ENCODE data around the gene FAM13A.
A peak's percentile ranks its signal among the peaks of the same experiment; 100 is the strongest.

Gene FAM13A

GRCh38 chr4:88831031-88831430 is 226.0 kb downstream of the FAM13A start:
- Mint-ChIP-seq H3K4me3 (no peak overlapping the region), H3K27ac (no peak overlapping the region), H3K27me3 (no peaks in the 10 kb centered on the region), H3K4me1 (ENCODE audit: low read depth) (peaks cover 9% of the 10 kb centered on the region), H3K9me3 (no peaks in the 10 kb centered on the region), H3K36me3 (ENCODE audit: low read depth) (no peaks in the 10 kb centered on the region)
- intact Hi-C loops (cut with micrococcal nuclease): no loop called here

GRCh38 chr4:88830598-88830997 is 226.4 kb downstream of the FAM13A start:
- H3K4me1 Mint-ChIP-seq (ENCODE audit: low read depth): peaks cover 9% of the 10 kb centered on the region
- no peaks in the 10 kb centered on the region for H3K36me3 Mint-ChIP-seq (ENCODE audit: low read depth)
- no peak overlapping the region for H3K4me3 Mint-ChIP-seq
- no peaks in the 10 kb centered on the region for H3K27me3 Mint-ChIP-seq
- no peaks in the 10 kb centered on the region for H3K9me3 Mint-ChIP-seq
- no peak overlapping the region for H3K27ac Mint-ChIP-seq
- intact Hi-C loops (cut with micrococcal nuclease): no loop called here

GRCh38 chr4:88828842-88829571 is 228.0 kb downstream of the FAM13A start:
- H3K4me3 Mint-ChIP-seq: no peak overlapping the region
- peaks cover 9% of the 10 kb centered on the region for H3K4me1 Mint-ChIP-seq (ENCODE audit: low read depth)
- intact Hi-C loops (cut with micrococcal nuclease): loop anchor here (10.0 kb wide), 1 partner anchor 126 kb away; no protein-coding TSS in a partner anchor
- no peak overlapping the region for H3K27ac Mint-ChIP-seq
- no peaks in the 10 kb centered on the region for H3K36me3 Mint-ChIP-seq (ENCODE audit: low read depth)
- H3K9me3 Mint-ChIP-seq: no peaks in the 10 kb centered on the region
- H3K27me3 Mint-ChIP-seq: no peaks in the 10 kb centered on the region

GRCh38 chr4:88827442-88827841 is 229.5 kb downstream of the FAM13A start:
- intact Hi-C loops (cut with micrococcal nuclease): loop anchor here (10.0 kb wide), 1 partner anchor 127 kb away; no protein-coding TSS in a partner anchor
- no peak overlapping the region for H3K27ac Mint-ChIP-seq
- no peaks in the 10 kb centered on the region for H3K9me3 Mint-ChIP-seq
- no peak overlapping the region for H3K4me3 Mint-ChIP-seq
- H3K4me1 Mint-ChIP-seq (ENCODE audit: low read depth): peaks cover 16% of the 10 kb centered on the region
- H3K27me3 Mint-ChIP-seq: no peaks in the 10 kb centered on the region
- H3K36me3 Mint-ChIP-seq (ENCODE audit: low read depth): peaks cover 6% of the 10 kb centered on the region

- intact Hi-C loops (cut with micrococcal nuclease): loop anchor here (10.0 kb wide), 1 partner anchor 128 kb away; no protein-coding TSS in a partner anchor
- no peaks in the 10 kb centered on the region for H3K27me3 Mint-ChIP-seq
These were observed 230.2 kb downstream of the FAM13A start for GRCh38 chr4:88826771-88827170.

DNA sequence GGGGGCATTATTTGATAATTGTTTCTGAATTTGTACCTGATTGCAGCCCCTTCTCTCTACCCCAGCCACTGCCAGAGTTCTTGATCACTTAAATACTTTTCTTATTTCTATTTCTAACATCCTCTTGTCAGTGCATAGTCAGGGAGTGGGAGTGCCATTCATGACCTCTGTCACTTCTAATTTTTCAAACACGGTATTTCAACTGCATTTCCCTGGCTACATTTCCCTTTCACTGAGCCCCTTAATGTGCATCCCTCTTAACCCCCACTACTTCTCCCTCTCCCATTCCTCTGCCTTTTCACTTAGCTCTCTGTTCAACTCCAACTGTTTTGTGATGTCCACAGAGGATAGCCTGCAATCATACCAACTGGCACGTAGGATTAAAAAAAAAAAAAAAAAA is 231.1 kb downstream of the FAM13A start:
- Mint-ChIP-seq H3K4me1 (ENCODE audit: low read depth) (peaks cover 25% of the 10 kb centered on the region), H3K27ac (no peak overlapping the region), H3K9me3 (no peaks in the 10 kb centered on the region), H3K4me3 (no peak overlapping the region), H3K27me3 (no peaks in the 10 kb centered on the region), H3K36me3 (ENCODE audit: low read depth) (peaks cover 6% of the 10 kb centered on the region)
- intact Hi-C loops (cut with micrococcal nuclease): loop anchor here (10.0 kb wide), 1 partner anchor 129 kb away; no protein-coding TSS in a partner anchor

More at GRCh38 chr4:88826771-88827170, 230.2 kb downstream of the FAM13A start:
- peaks cover 6% of the 10 kb centered on the region for H3K36me3 Mint-ChIP-seq (ENCODE audit: low read depth)
- no peak overlapping the region for H3K27ac Mint-ChIP-seq
- no peaks in the 10 kb centered on the region for H3K9me3 Mint-ChIP-seq
- H3K4me3 Mint-ChIP-seq: no peak overlapping the region
- H3K4me1 Mint-ChIP-seq (ENCODE audit: low read depth): peaks cover 22% of the 10 kb centered on the region

- H3K4me3 Mint-ChIP-seq: peak overlapping the region; percentile 78
- H3K27ac Mint-ChIP-seq: peak overlapping the region; percentile 91
- peaks cover 6% of the 10 kb centered on the region for H3K36me3 Mint-ChIP-seq (ENCODE audit: low read depth)
- intact Hi-C loops (cut with micrococcal nuclease): loop anchor here (2.0 to 10.0 kb wide), 3 partner anchors 36 to 288 kb away; partner anchors contain the start of gene TIGD2
- peaks cover 27% of the 10 kb centered on the region for H3K4me1 Mint-ChIP-seq (ENCODE audit: low read depth)
- no peaks in the 10 kb centered on the region for H3K27me3 Mint-ChIP-seq
- H3K9me3 Mint-ChIP-seq: no peaks in the 10 kb centered on the region
These were observed 233.7 kb downstream of the FAM13A start for GRCh38 chr4:88823058-88823919.

DNA sequence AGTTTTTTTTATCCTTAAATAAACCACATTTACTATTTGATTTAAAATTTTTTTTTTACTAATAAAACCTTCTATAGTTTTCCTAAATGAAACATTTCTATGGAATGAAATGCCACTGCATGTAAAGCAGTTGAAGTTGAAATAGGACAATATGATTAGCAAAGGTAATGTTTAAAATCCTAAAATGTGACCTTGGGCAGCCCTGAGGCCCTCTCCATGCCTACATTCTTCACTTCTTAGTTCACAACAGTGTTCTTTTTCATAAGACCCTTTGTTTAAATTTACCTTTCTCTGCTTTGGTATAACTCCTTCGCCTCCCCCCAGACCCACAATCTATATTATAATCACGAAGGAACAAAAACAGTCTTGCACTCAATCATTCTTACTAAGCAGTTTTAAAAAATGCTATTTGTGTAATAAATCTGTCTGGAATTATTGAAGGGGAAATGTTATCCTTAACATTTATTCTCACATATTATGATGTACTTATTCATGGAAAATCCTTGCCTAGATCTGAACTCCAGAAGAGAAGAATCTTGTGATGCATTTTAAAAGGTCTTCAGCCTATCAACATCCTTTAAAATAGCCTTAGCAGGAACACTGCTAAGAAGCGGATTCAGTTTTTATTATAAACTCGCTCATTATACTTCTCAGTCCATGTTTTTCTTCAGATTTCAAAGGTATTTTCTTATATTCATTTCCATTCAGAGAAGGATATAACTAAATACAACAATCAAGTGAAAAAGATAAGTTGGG is 234.8 kb downstream of the FAM13A start:
- Mint-ChIP-seq H3K4me3 (peak overlapping the region; percentile 78), H3K27me3 (no peaks in the 10 kb centered on the region), H3K9me3 (no peaks in the 10 kb centered on the region), H3K4me1 (ENCODE audit: low read depth) (peaks cover 27% of the 10 kb centered on the region), H3K36me3 (ENCODE audit: low read depth) (peaks cover 6% of the 10 kb centered on the region), H3K27ac (peak overlapping the region; percentile 91)
- intact Hi-C loops (cut with micrococcal nuclease): loop anchor here (2.0 to 10.0 kb wide), 3 partner anchors 37 to 289 kb away; partner anchors contain the start of gene TIGD2

GRCh38 chr4:88821522-88821921 is 235.5 kb downstream of the FAM13A start:
- Mint-ChIP-seq H3K36me3 (ENCODE audit: low read depth) (peaks cover 6% of the 10 kb centered on the region), H3K9me3 (no peaks in the 10 kb centered on the region), H3K27me3 (no peaks in the 10 kb centered on the region), H3K27ac (no peak overlapping the region), H3K4me3 (peak overlapping the region; percentile 46), H3K4me1 (ENCODE audit: low read depth) (peaks cover 30% of the 10 kb centered on the region)
- intact Hi-C loops (cut with micrococcal nuclease): loop anchor here (10.0 kb wide), 1 partner anchor 133 kb away; no protein-coding TSS in a partner anchor

GRCh38 chr4:88820698-88821415 is 236.1 kb downstream of the FAM13A start:
- no peaks in the 10 kb centered on the region for H3K9me3 Mint-ChIP-seq
- intact Hi-C loops (cut with micrococcal nuclease): loop anchor here (10.0 kb wide), 1 partner anchor 134 kb away; no protein-coding TSS in a partner anchor
- H3K27ac Mint-ChIP-seq: no peak overlapping the region
- peak overlapping the region; percentile 30 for H3K4me3 Mint-ChIP-seq
- peaks cover 6% of the 10 kb centered on the region for H3K36me3 Mint-ChIP-seq (ENCODE audit: low read depth)
- H3K4me1 Mint-ChIP-seq (ENCODE audit: low read depth): peaks cover 35% of the 10 kb centered on the region
- no peaks in the 10 kb centered on the region for H3K27me3 Mint-ChIP-seq

DNA sequence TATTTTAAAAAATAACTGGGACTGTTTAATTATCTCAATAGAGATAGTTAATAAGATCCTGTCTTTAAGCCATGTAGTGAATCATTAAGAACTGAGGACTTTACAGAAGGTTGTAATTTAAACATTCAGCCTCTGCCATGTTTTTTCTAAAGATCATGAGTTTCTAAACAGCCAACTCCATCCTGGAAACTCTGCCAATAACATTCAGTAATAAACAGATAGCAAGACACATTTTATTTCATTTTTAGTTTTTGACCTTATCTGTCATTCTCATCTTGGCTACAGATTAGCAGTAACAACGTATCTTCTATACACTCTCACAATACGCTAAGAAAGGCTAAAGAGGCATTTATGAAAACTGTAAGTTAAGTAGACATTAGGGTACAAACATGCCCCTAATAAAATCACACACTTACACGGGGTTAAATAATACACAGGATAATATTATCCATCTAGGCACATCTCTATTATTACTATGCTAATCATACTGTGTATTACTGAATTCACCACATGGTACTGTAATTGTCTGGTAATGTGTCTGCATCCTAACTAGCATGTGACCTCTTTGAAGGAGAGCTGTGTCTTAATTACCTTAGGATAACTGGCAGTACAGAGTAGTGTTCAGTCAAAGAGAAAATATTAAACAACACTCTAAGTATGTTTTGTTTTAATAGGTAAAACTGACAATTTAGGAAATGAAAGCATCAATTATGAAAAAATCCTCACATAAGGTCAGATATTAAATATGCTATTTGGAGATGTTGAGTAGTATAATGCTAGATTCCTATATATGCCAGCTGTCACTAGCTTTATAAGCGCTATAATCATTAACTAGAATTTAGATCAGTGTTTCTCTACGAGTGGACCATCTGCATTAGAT is 236.9 kb downstream of the FAM13A start:
- H3K27me3 Mint-ChIP-seq: no peaks in the 10 kb centered on the region
- peaks cover 35% of the 10 kb centered on the region for H3K4me1 Mint-ChIP-seq (ENCODE audit: low read depth)
- peaks cover 6% of the 10 kb centered on the region for H3K36me3 Mint-ChIP-seq (ENCODE audit: low read depth)
- H3K4me3 Mint-ChIP-seq: no peak overlapping the region
- no peak overlapping the region for H3K27ac Mint-ChIP-seq
- no peaks in the 10 kb centered on the region for H3K9me3 Mint-ChIP-seq
- intact Hi-C loops (cut with micrococcal nuclease): loop anchor here (5.0 to 10.0 kb wide), 2 partner anchors 135 to 293 kb away; no protein-coding TSS in a partner anchor

All from dendritic cell treated with granulocyte-macrophage colony-stimulating factor and Interleukin-4, amounts not matched to agents 40 ng/mL and 50 ng/mL, for 4 days (primary cell).